ENCODE results near the gene NLGN2.
"Not testable (repeated sequence)": the region's sequence is repeated elsewhere in the genome, so short reads cannot be mapped to it uniquely, and the experiment has no call there.

The NLGN2 gene

GRCh38 chr17:7407485-7408251, at the start of gene NLGN2:
NLGN2 (plus strand) TSS chr17:7407845; CDS start chr17:7408256, 411 bp downstream.
- peaks cover 7% of the 10 kb centered on the region for H3K36me3 Mint-ChIP-seq (ENCODE audit: low read depth)
- H3K4me3 Mint-ChIP-seq = no peak within 1 kb of the TSS
- H3K9me3 Mint-ChIP-seq = no peaks in the 10 kb centered on the region
- no peak for DNase-seq
- H3K27ac Mint-ChIP-seq = no peak within 1 kb of the TSS
- peaks cover 14% of the 10 kb centered on the region for H3K4me1 Mint-ChIP-seq (ENCODE audit: low read depth)
- peaks cover 8% of the 10 kb centered on the region for H3K27me3 Mint-ChIP-seq

DNA sequence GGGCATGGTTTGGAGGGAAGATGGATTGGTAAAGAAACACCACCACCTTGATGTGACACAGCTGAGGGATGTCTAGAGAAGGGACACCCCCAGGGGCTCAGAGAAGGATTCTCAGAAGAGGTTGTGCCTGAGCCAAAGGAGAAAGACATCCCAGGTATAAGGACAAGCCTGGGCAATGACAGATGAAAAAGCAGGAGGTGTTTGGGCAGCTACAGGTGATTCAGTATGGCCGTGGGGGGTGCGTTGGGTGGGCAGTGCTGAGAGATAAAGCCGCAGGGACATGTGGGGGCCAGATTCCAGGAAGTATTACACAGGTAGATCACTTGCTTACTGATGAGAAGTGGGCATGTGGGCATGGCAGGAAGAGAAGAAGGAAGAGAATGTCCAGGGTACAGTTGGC, 45.7 kb upstream of the NLGN2 start:
- Mint-ChIP-seq H3K9me3 (no peaks in the 10 kb centered on the region), H3K4me3 (no peak overlapping the region), H3K27ac (no peak overlapping the region), H3K36me3 (ENCODE audit: low read depth) (no peaks in the 10 kb centered on the region), H3K27me3 (no peaks in the 10 kb centered on the region), H3K4me1 (ENCODE audit: low read depth) (no peaks in the 10 kb centered on the region)
- DNase-seq = no peak

DNA sequence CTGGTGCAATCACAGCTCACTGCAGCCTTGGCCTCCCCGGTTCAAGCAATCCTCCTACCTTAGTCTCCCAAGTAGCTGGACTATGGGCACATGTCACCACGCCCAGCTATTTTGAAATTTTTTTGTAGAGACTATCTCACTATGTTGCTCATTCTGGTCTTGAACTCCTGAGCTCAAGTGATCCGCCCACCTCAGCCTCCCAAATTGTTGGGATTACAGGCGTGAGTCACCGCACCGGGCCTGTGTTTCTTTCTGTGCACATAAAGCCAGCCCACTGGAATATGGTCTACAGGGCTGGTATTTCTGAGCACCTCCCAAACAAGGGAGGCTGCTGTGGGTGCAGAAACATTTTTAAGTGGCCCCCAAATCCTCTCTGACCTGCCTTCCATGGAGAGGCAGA, 44.3 kb upstream of the NLGN2 start:
- H3K9me3 Mint-ChIP-seq = no peaks in the 10 kb centered on the region
- H3K36me3 Mint-ChIP-seq (ENCODE audit: low read depth) = no peaks in the 10 kb centered on the region
- no peaks in the 10 kb centered on the region for H3K27me3 Mint-ChIP-seq
- H3K4me1 Mint-ChIP-seq (ENCODE audit: low read depth) = no peaks in the 10 kb centered on the region
- H3K27ac Mint-ChIP-seq = no peak overlapping the region
- H3K4me3 Mint-ChIP-seq = no peak overlapping the region
- DNase-seq = no peak

DNA sequence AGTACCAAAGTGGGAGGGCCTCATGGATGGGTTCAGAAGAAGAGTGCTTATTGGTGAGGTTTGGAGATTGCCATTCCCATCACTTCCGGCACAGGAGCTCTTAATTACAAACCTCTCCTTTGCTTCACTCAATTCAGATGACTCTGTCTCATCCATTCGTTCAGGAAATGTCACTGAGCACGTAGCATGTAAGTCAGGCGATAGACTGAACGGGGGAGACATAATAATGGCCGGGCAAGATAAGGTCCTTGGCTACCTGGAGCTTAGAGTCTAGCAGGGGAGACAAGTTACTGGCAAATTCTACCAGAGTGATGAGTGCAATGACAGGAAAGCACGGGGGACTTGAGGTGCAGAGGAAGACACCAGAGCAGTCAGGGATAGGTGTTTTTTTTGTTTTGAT, 41.7 kb upstream of the NLGN2 start:
- H3K4me1 Mint-ChIP-seq (ENCODE audit: low read depth); H3K27me3 Mint-ChIP-seq; H3K9me3 Mint-ChIP-seq; H3K4me3 Mint-ChIP-seq; H3K27ac Mint-ChIP-seq; H3K36me3 Mint-ChIP-seq (ENCODE audit: low read depth); DNase-seq: not testable (repeated sequence)

DNA sequence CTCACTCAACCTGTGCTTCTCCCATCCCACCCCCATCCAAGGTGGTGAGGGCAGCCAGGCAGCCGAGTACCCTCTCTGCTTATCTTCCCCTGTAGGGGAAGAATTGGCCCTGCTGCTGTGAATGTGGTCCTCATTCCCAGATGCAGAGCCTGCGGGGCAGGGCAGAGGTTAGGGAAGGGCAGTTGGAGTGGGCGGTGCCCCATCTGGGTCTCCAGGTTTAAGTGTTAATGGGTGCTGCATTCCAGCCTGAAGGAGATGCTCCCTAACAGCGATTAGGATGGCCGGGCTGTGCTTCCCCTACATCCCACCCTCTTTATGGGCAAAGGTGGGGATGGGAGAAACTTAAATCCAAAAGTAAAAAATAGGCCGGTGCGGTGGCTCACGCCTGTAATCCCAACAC, 40.6 kb upstream of the NLGN2 start:
- Mint-ChIP-seq H3K27me3 (no peaks in the 10 kb centered on the region), H3K36me3 (ENCODE audit: low read depth) (no peaks in the 10 kb centered on the region), H3K9me3 (no peaks in the 10 kb centered on the region), H3K4me3 (no peak overlapping the region), H3K4me1 (ENCODE audit: low read depth) (no peaks in the 10 kb centered on the region), H3K27ac (no peak overlapping the region)
- DNase-seq = no peak

DNA sequence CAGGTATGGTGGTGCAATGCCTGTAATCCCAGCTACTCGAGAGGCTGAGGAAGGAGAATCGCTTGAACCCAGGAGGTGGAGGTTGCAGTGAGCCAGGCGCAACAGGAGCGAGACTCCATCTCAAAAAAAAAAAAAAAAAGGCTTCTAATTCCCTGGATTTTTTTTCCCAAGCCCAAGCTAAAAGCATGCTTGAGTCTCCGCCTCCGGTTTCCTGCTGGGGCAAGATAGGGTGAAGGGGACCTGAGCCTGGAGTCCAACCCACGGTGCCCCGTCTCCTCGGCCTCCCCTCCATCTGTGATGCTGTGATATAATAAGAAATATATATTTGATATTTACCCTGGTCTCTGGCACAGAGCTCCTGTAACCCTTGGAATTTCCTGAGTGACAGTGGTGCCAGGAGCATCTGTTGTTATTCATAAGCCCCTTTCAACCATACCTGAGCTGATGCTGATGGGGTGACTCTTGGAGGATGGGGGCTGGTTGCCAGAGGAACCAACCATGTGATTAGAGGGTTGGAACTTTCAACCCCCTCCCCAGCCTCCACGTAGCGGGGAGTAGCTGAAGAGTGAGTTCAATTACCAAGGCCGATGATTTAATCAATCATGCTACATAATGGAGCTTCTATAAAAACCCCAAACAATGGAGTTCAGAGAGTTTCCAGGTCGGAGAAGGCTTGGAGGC, 39.6 kb upstream of the NLGN2 start:
- Mint-ChIP-seq H3K9me3 (no peaks in the 10 kb centered on the region), H3K27ac (no peak overlapping the region), H3K27me3 (no peaks in the 10 kb centered on the region), H3K4me3 (no peak overlapping the region), H3K36me3 (ENCODE audit: low read depth) (no peaks in the 10 kb centered on the region), H3K4me1 (ENCODE audit: low read depth) (no peaks in the 10 kb centered on the region)
- DNase-seq = no peak

- not testable (repeated sequence) for H3K27me3 Mint-ChIP-seq; H3K36me3 Mint-ChIP-seq (ENCODE audit: low read depth); H3K4me3 Mint-ChIP-seq; DNase-seq; H3K27ac Mint-ChIP-seq; H3K4me1 Mint-ChIP-seq (ENCODE audit: low read depth); H3K9me3 Mint-ChIP-seq
Measured at GRCh38 chr17:7368599-7368994, 39.0 kb upstream of the NLGN2 start.

DNA sequence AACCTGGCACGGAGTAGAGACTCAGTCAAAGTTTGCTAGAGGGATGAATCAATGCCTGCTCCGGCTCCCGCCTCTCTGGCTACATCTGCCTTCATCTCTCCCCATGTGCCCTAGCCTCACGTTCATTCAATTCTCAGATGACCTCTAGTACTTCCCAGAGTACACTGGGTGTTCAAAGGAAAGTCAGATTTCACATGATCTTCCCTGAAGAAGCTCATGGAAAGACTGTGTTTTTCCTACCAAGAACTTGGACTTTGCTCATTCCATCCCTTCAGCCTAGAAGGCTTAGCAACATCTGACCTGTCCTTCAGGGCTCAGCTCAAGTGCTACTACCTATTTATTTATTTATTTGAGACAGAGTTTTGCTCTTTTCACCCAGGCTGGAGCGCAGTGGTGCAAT, 37.8 kb upstream of the NLGN2 start:
- no peak overlapping the region for H3K27ac Mint-ChIP-seq
- DNase-seq = no peak
- H3K9me3 Mint-ChIP-seq = no peaks in the 10 kb centered on the region
- no peaks in the 10 kb centered on the region for H3K4me1 Mint-ChIP-seq (ENCODE audit: low read depth)
- H3K4me3 Mint-ChIP-seq = no peak overlapping the region
- H3K27me3 Mint-ChIP-seq = no peaks in the 10 kb centered on the region
- no peaks in the 10 kb centered on the region for H3K36me3 Mint-ChIP-seq (ENCODE audit: low read depth)

DNA sequence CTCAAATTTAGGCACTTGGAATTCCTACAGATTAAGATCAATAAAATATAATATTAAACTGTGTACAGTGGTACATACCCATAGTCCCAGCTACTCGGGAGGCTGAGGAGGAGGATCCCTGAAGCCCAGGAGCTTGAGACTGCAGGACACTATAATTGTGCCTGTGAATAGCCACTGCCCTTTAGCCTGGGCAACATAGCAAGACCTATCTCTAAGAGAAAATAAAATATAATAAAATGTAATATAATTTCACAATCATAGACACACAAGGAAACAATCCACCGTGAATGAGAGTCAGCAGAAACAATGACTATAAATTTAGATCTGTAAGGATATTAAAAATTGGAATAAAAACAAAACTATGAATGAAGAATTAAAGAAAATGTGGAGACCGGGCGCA, 36.8 kb upstream of the NLGN2 start:
- DNase-seq = no peak
- Mint-ChIP-seq H3K36me3 (ENCODE audit: low read depth) (no peaks in the 10 kb centered on the region), H3K4me3 (no peak overlapping the region), H3K27me3 (no peaks in the 10 kb centered on the region), H3K27ac (no peak overlapping the region), H3K9me3 (no peaks in the 10 kb centered on the region), H3K4me1 (ENCODE audit: low read depth) (no peaks in the 10 kb centered on the region)

- Mint-ChIP-seq H3K4me1 (ENCODE audit: low read depth) (no peaks in the 10 kb centered on the region), H3K4me3 (no peak overlapping the region), H3K36me3 (ENCODE audit: low read depth) (no peaks in the 10 kb centered on the region), H3K27ac (no peak overlapping the region), H3K27me3 (peaks cover 12% of the 10 kb centered on the region), H3K9me3 (no peaks in the 10 kb centered on the region)
- DNase-seq = no peak
Measured at GRCh38 chr17:7374353-7374752, 33.3 kb upstream of the NLGN2 start.

- DNase-seq = no peak
- Mint-ChIP-seq H3K36me3 (ENCODE audit: low read depth) (no peaks in the 10 kb centered on the region), H3K4me1 (ENCODE audit: low read depth) (peaks cover 3% of the 10 kb centered on the region), H3K27me3 (peaks cover 42% of the 10 kb centered on the region), H3K9me3 (no peaks in the 10 kb centered on the region), H3K4me3 (no peak overlapping the region), H3K27ac (no peak overlapping the region)
Measured at GRCh38 chr17:7379134-7379533, 28.5 kb upstream of the NLGN2 start.

- peaks cover 42% of the 10 kb centered on the region for H3K27me3 Mint-ChIP-seq
- H3K4me1 Mint-ChIP-seq (ENCODE audit: low read depth) = peaks cover 10% of the 10 kb centered on the region
- H3K4me3 Mint-ChIP-seq = no peak overlapping the region
- no peaks in the 10 kb centered on the region for H3K36me3 Mint-ChIP-seq (ENCODE audit: low read depth)
- no peak overlapping the region for H3K27ac Mint-ChIP-seq
- DNase-seq = no peak
- no peaks in the 10 kb centered on the region for H3K9me3 Mint-ChIP-seq
Measured at GRCh38 chr17:7380321-7380720, 27.3 kb upstream of the NLGN2 start.

DNA sequence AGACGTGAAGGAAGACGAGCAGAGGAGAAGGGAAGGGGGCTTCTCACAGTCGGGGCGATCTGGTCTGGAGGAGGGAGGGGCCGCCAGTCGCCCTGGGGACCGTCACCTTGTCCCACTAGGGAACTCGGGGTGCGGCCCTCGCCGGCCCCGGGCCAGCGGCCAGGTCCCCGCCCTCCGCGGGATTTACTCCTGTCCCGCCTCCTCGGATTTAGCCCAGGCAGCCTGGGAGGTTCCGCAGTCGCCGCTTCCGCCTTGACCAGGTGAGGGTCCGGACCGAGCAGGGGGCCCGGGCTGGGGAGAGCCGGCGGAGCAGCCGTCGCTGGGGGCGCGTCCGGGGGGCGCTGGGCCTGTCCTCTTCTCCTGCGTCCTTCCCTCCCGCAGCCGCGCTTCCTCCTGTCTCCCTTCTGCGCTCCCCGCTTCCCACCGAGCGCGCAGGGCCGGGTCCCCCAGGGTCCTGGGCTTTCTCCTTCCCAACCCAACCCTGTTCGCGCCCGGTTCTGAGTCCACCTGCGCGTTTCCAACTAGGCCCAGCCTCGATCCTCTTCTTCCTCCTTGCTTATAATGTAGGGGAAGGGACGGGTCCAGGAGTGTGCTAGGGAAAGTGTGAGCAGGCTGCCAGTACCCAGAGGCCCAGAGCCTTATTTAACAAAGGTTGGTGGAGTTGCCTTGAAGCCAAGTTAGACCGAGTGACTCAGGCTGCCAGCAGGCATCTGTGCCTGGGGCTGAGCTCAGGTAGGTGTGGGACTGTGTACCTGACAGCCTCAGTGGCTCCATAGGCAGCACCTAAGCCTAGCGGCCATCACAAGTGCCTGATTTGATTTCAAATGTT, 26.6 kb upstream of the NLGN2 start, which contains the start of gene TNK1:
TSS of gene TNK1 (plus strand) at position 235 of the 829 bp plus-strand sequence. CDS start 1,838 bp downstream, outside the sequence.
- Mint-ChIP-seq H3K27ac (peak within 1 kb of the TSS; percentile 40), H3K4me1 (ENCODE audit: low read depth) (peaks cover 10% of the 10 kb centered on the region), H3K36me3 (ENCODE audit: low read depth) (no peaks in the 10 kb centered on the region), H3K4me3 (no peak within 1 kb of the TSS), H3K9me3 (no peaks in the 10 kb centered on the region), H3K27me3 (peaks cover 42% of the 10 kb centered on the region)
- DNase-seq = no peak

- Mint-ChIP-seq H3K36me3 (ENCODE audit: low read depth) (peaks cover 12% of the 10 kb centered on the region), H3K27ac (no peak overlapping the region), H3K4me1 (ENCODE audit: low read depth) (peaks cover 10% of the 10 kb centered on the region), H3K9me3 (no peaks in the 10 kb centered on the region), H3K4me3 (no peak overlapping the region), H3K27me3 (peaks cover 35% of the 10 kb centered on the region)
- DNase-seq = no peak
Measured at GRCh38 chr17:7382901-7383300, 24.7 kb upstream of the NLGN2 start.

DNA sequence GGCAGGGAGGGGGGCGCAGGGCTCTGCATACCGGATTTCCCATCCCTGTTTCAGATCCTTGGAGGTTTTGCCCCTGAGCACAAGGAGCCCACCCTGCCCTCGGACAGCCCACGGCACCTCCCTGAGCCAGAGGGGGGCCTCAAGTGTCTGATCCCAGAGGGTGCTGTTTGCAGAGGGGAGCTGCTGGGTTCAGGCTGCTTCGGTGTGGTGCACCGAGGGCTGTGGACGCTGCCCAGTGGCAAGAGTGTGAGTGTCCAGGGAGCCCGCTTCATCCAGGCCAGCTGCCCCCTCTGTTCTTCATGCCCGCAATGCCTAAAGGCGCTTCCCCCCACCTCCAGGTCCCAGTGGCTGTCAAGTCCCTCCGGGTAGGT, 24.3 kb upstream of the NLGN2 start:
- Mint-ChIP-seq H3K4me1 (ENCODE audit: low read depth) (peaks cover 10% of the 10 kb centered on the region), H3K9me3 (no peaks in the 10 kb centered on the region)

More for the DNA sequence above, 24.3 kb upstream of the NLGN2 start:
- Mint-ChIP-seq H3K27ac (no peak overlapping the region), H3K4me3 (peak overlapping the region; percentile 10), H3K27me3 (peaks cover 35% of the 10 kb centered on the region), H3K36me3 (ENCODE audit: low read depth) (peaks cover 16% of the 10 kb centered on the region)
- DNase-seq = no peak

Measured in activated T-cell treated with anti-CD3 and anti-CD28 coated beads, Interleukin-2, amount 50 U/mL, for 24 hours (primary cell).